Hepatocyte (in vitro differentiated cells): ENCODE data around the gene ZMYM2.

Experiments used
- EZH2 ChIP-seq: fragments of 200-600 bp; sonication (generic); IDR thresholded peaks from 2 replicates; pipeline ENCODE4 v1.6.1; 2016; ENCODE audit warnings: antibody characterized with exemption, mild to moderate bottlenecking, borderline replicate concordance
- TF ChIP-seq, protein P1 (sequence below): fragments of 200-600 bp; sonication (generic); IDR thresholded peaks from 2 replicates; pipeline ENCODE4 v1.5.1; 2016; ENCODE audit warnings: antibody characterized with exemption, mild to moderate bottlenecking; ENCODE audit not compliant: poor library complexity

DNA sequence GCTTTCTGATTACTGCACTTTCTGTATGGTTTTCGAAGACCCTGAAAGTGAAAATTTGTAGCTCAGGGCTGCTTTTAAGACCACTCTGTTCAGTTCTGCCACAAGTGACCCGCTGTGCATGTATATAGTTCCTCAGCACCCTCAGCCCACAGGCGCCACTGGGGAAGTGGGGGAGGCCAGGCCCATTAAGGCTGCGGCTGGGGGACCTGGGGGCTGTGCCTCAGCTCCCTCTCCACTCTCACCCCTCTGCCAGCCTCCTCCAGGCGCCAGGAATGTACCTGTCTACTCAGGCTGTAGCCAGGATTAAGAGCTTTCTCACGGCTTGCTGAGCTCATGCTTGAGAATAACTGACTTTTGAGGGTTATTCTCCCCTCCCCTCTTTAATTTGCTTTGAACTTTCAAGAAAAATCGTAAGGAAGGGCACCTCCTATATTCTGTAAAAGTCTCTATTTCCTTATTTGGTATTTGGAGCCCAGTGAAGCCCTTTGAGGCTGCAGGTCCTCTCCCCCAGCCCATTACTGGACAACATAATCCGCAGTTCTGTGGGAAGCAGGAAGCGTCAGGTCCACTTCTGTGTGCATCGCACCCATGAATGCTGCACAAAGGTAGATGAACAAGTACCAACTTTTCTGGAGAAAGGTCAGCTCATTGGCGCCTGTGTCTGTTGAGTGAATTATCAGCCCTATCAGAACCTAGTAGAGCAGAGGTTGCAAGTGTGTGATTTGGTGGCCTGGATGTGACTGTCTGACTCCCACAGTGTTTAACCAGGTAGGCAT, 172.7 kb downstream of the ZMYM2 start:
- no peak for TF ChIP-seq EZH2
- TF ChIP-seq, protein P1, sequence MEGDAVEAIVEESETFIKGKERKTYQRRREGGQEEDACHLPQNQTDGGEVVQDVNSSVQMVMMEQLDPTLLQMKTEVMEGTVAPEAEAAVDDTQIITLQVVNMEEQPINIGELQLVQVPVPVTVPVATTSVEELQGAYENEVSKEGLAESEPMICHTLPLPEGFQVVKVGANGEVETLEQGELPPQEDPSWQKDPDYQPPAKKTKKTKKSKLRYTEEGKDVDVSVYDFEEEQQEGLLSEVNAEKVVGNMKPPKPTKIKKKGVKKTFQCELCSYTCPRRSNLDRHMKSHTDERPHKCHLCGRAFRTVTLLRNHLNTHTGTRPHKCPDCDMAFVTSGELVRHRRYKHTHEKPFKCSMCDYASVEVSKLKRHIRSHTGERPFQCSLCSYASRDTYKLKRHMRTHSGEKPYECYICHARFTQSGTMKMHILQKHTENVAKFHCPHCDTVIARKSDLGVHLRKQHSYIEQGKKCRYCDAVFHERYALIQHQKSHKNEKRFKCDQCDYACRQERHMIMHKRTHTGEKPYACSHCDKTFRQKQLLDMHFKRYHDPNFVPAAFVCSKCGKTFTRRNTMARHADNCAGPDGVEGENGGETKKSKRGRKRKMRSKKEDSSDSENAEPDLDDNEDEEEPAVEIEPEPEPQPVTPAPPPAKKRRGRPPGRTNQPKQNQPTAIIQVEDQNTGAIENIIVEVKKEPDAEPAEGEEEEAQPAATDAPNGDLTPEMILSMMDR, result no peak
